Posterior vena cava (tissue), 2 donors: ENCODE data around the gene TMEM202. TPM values are rescaled to one million over a fixed set of nuclear protein-coding genes. Genes with fewer than 3 reads are reported as not detected.
"Not testable (repeated sequence)": the region's sequence is repeated elsewhere in the genome, so short reads cannot be mapped to it uniquely, and the experiment has no call there.

Experiments used
- DNase-seq: peaks from one replicate; pipeline ENCODE4 v3.0.0-alpha.2; 2020; ENCODE audit warnings: low spot score
- intact Hi-C, 2 donors: fragments of 100-400 bp; cut with DNase I; formaldehyde crosslinking; loops; one replicate each; pipeline versions ENCODE4 v1.14.1 to v1.14.2; 2022 to 2023
- long read RNA-seq, 2 donors: library from polyadenylated mRNA; unstranded; transcript quantifications; one replicate each; pipeline ENCODE4 v2.0.0, GENCODE V29; 2020 to 2021
- total RNA-seq, 2 donors: library from RNA; stranded (reverse); fragmentation: NEBNext Ultra II Directional; extraction: Animal tissue kit (Norgen Biotek cat#: 25700); gene quantifications; one replicate each; pipeline ENCODE4 v1.2.1, GENCODE V29; 2021
- donor health status: DM: yes; HTN: yes; CAD: no.
- donor health status: DM: yes; HTN: yes; CAD: no.

The TMEM202 gene
- not detected for total RNA-seq
- long read RNA-seq, donor 1 = 0 reads
- long read RNA-seq, donor 2 = 0 reads

GRCh38 chr15:72397796-72398588, at the start of gene TMEM202:
TMEM202 (plus strand) TSS chr15:72398305; CDS start chr15:72398327, 22 bp downstream.
- intact Hi-C loops = loop anchor here in 1 of 2 donors (10.0 kb wide), 1 partner anchor 1863 kb away; no protein-coding TSS in a partner anchor
- DNase-seq = no peak

GRCh38 chr15:72353266-72353665, 44.8 kb upstream of the TMEM202 start:
- intact Hi-C loops = no loop called here
- no peak for DNase-seq

- DNase-seq = no peak
- intact Hi-C loops = no loop called here
Measured at GRCh38 chr15:72354496-72354895, 43.6 kb upstream of the TMEM202 start.

GRCh38 chr15:72358121-72358520, 40.0 kb upstream of the TMEM202 start:
- no peak for DNase-seq
- intact Hi-C loops = no loop called here

GRCh38 chr15:72358650-72359171, 39.4 kb upstream of the TMEM202 start:
- intact Hi-C loops = no loop called here
- no peak for DNase-seq

GRCh38 chr15:72361176-72361575, 36.9 kb upstream of the TMEM202 start:
- no peak for DNase-seq
- intact Hi-C loops = no loop called here

GRCh38 chr15:72365844-72366243, 32.3 kb upstream of the TMEM202 start:
- intact Hi-C loops = no loop called here
- DNase-seq = no peak

- no peak for DNase-seq
- intact Hi-C loops = no loop called here
Measured at GRCh38 chr15:72368325-72368724, 29.8 kb upstream of the TMEM202 start.

GRCh38 chr15:72368899-72369298, 29.2 kb upstream of the TMEM202 start:
- intact Hi-C loops = no loop called here
- DNase-seq = no peak

- intact Hi-C loops = no loop called here
- DNase-seq = no peak
Measured at GRCh38 chr15:72369964-72370363, 28.1 kb upstream of the TMEM202 start.

GRCh38 chr15:72372361-72372760, 25.7 kb upstream of the TMEM202 start:
- DNase-seq = no peak
- intact Hi-C loops = no loop called here

GRCh38 chr15:72375501-72375845, 22.6 kb upstream of the TMEM202 start:
- intact Hi-C loops = no loop called here
- no peak for DNase-seq

- peak; percentile 99 for DNase-seq
Measured at GRCh38 chr15:72375846-72376581, 22.1 kb upstream of the TMEM202 start, which contains the start of gene HEXA. HEXA (minus strand) TSS chr15:72376014; CDS start chr15:72375972, 42 bp downstream.

GRCh38 chr15:72377331-72377730, 20.8 kb upstream of the TMEM202 start:
- intact Hi-C loops = no loop called here
- DNase-seq = no peak

More at GRCh38 chr15:72375846-72376581, 22.1 kb upstream of the TMEM202 start, which contains the start of gene HEXA:
- intact Hi-C loops = no loop called here

GRCh38 chr15:72379106-72379505, 19.0 kb upstream of the TMEM202 start:
- DNase-seq, intact Hi-C loops: not testable (repeated sequence)

GRCh38 chr15:72379856-72380430, 18.2 kb upstream of the TMEM202 start:
- no peak for DNase-seq
- intact Hi-C loops = no loop called here

GRCh38 chr15:72380743-72381142, 17.4 kb upstream of the TMEM202 start:
- DNase-seq = no peak
- intact Hi-C loops = no loop called here

GRCh38 chr15:72382146-72382545, 16.0 kb upstream of the TMEM202 start:
- intact Hi-C loops = no loop called here
- DNase-seq = no peak

- DNase-seq = no peak
- intact Hi-C loops = no loop called here
Measured at GRCh38 chr15:72387741-72388140, 10.4 kb upstream of the TMEM202 start.

- intact Hi-C loops = no loop called here
- no peak for DNase-seq
Measured at GRCh38 chr15:72389231-72389630, 8.9 kb upstream of the TMEM202 start.
